Left ventricle myocardium inferior (tissue), 1 donor: ENCODE data around the gene MEIS3. TPM values are rescaled to one million over a fixed set of nuclear protein-coding genes. Genes with fewer than 3 reads are reported as not detected.

Source experiments
- DNase-seq: peaks from one replicate; pipeline ENCODE4 v3.0.0-alpha.2; 2020
- H3K27ac ChIP-seq: fragments of 200-600 bp; replicated peaks from 2 replicates; pipeline ENCODE4 v1.8.0; 2021
- H3K27me3 ChIP-seq: fragments of 200-600 bp; 2 replicates; pipeline ENCODE4 v1.8.0; 2021; ENCODE audit warnings: low read depth
- H3K36me3 ChIP-seq: fragments of 200-600 bp; 2 replicates; pipeline ENCODE4 v1.8.0; 2021
- H3K4me1 ChIP-seq: fragments of 200-600 bp; 2 replicates; pipeline ENCODE4 v1.8.0; 2021
- H3K4me3 ChIP-seq: fragments of 200-600 bp; 2 replicates; pipeline ENCODE4 v1.8.0; 2021; ENCODE audit warnings: mild to moderate bottlenecking, moderate library complexity
- H3K9me3 ChIP-seq: fragments of 200-600 bp; replicated peaks from 2 replicates; pipeline ENCODE4 v1.8.0; 2021
- intact Hi-C: fragments of 100-400 bp; cut with micrococcal nuclease; formaldehyde crosslinking; loops from one replicate; pipeline ENCODE4 v1.11.0; 2022
- total RNA-seq: library from RNA; stranded (reverse); fragmentation: NEBNext Ultra II Directional; extraction: Animal tissue kit (Norgen Biotek cat#: 25700); gene quantifications from one replicate; pipeline ENCODE4 v1.2.1, GENCODE V29; 2021
- TF ChIP-seq, protein P1 (sequence below): fragments of 200-600 bp; IDR thresholded peaks from 2 replicates; pipeline ENCODE4 v1.8.0; 2021; ENCODE audit warnings: antibody characterized with exemption, mild to moderate bottlenecking, borderline replicate concordance
- donor health status: DM: no; HTN: yes; CAD: no; lungs with severe emphysema.

MEIS3 gene
- total RNA-seq, 1 donor from 2014 or later, result 3.2 TPM

DNA sequence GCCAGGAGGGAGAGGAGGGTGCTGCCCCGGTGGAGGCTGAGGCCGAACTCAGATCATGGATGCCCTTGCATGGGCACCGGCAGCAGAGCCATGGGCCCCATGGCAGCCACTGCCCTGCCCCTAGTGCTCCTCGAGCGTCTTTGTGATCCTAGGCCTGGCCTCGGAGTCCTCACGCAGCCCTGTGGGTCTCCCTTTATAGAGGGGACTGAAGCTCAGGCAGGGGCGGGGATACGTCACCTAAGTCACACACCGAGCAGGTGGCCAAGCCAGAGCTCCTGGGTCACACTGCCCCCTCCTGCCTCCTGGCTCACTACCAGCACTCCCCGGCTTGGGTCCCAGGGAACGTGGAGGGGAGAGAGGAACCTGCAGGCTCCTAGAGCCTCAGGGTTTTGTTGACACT, 41.5 kb downstream of the MEIS3 start:
- Histone ChIP-seq H3K36me3 (peaks cover 83% of the 10 kb centered on the region), H3K9me3 (no peaks in the 10 kb centered on the region), H3K27ac (peak overlapping the region; percentile 89), H3K4me1 (peaks cover 19% of the 10 kb centered on the region), H3K27me3 (no peaks in the 10 kb centered on the region), H3K4me3 (peak overlapping the region; percentile 21)
- DNase-seq, result no peak
- TF ChIP-seq, protein P1, sequence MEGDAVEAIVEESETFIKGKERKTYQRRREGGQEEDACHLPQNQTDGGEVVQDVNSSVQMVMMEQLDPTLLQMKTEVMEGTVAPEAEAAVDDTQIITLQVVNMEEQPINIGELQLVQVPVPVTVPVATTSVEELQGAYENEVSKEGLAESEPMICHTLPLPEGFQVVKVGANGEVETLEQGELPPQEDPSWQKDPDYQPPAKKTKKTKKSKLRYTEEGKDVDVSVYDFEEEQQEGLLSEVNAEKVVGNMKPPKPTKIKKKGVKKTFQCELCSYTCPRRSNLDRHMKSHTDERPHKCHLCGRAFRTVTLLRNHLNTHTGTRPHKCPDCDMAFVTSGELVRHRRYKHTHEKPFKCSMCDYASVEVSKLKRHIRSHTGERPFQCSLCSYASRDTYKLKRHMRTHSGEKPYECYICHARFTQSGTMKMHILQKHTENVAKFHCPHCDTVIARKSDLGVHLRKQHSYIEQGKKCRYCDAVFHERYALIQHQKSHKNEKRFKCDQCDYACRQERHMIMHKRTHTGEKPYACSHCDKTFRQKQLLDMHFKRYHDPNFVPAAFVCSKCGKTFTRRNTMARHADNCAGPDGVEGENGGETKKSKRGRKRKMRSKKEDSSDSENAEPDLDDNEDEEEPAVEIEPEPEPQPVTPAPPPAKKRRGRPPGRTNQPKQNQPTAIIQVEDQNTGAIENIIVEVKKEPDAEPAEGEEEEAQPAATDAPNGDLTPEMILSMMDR, result no peak
- intact Hi-C loops, result no loop called here

DNA sequence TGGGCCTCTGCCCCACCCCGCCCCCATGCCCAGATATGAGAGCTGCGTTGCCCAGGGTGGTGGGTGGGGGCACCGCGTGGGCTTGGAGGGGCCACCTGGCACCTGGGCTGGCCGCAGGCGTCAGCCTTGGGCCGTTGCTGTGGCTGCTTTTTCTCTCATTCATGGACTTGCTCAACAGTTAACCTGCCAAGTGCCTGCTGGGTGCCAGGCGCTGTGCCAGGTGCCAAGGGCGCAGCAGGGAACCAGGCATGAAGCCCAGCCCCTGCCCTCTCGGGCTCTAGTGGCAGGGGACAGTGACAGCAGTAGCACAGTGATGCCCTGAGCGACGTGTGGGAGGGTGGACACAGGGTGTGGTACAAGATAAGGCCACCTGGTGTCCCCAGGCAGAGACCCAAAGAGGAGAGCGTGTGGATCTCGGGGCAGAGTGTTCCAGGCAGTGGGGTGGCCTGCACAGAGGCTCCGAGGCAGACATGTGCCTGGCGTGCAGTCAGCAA, 42.1 kb downstream of the MEIS3 start:
- Histone ChIP-seq H3K27ac (peak overlapping the region; percentile 89), H3K4me1 (peaks cover 19% of the 10 kb centered on the region), H3K27me3 (no peaks in the 10 kb centered on the region), H3K36me3 (peaks cover 83% of the 10 kb centered on the region), H3K4me3 (no peak overlapping the region), H3K9me3 (no peaks in the 10 kb centered on the region)
- DNase-seq, result peak; percentile 80
- intact Hi-C loops, result no loop called here
- TF ChIP-seq, protein P1, result peak; percentile 31

DNA sequence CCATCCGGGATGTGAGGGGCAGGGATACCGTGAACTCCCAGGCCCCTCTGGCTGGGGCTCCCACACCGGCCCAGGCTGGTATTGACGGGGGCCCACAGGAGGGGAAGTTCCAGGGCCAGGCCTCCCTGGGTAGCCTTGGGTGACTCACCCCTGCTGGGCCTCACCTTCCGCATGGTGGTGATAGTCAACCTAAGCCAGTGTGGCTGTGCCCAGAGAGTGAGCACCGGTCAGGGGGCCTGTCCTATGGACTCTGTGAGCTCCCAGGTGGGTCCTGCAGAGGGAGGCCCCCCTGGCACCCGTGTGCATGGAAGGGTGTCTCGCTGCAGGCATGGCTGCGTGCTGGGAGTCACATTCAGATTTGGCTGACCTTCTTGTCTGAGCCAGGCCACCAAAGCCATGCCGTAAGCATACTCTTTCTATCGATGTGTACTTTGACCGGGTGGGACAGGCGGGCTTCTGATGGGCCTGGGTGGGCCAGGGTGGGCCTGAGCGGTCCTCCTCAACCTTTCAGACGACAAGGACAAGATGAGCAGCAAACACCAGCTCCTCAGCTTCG, 42.7 kb downstream of the MEIS3 start:
- Histone ChIP-seq H3K27ac (peak overlapping the region; percentile 89), H3K27me3 (no peaks in the 10 kb centered on the region), H3K9me3 (no peaks in the 10 kb centered on the region), H3K4me1 (peaks cover 19% of the 10 kb centered on the region), H3K36me3 (peaks cover 83% of the 10 kb centered on the region), H3K4me3 (no peak overlapping the region)
- DNase-seq, result no peak
- intact Hi-C loops, result no loop called here
- TF ChIP-seq, protein P1, result no peak

DNA sequence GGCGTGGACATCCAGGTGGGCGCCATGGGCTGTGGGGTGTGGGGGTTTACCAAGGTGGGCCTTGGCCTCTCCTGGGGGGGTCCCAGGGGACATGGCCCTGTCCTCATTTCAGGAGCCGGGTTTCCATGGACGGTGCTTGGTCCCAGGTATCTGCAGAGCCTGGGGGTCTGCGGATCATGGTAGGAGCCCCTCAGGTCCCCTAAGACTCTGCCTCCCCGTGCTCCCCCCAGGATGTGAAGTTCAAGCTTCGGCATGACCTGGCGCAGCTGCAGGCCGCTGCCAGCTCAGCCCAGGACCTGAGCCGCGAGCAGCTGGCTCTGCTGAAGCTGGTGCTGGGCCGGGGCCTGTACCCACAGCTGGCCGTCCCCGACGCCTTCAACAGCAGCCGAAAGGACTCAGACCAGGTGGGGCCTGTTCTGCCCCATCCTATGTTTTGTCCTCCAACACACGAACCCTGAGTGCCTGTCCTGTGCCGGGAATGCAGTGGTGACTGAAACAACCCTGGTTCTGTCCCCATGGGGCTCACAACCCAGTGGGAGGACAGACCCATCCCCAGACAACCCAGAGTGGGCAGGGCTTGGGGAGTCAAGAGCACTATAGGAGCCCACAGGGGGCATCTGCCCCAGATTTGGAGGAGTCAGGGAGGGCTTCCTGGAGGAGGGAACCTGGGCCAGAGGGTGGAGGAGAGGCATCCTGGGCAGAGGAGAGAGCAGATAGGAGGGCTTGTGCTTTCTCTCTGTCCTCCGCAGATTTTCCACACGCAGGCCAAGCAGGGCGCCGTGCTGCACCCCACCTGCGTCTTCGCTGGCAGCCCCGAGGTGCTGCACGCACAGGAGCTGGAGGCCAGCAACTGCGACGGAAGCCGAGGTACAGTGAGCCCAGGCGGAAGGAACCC, 43.4 kb downstream of the MEIS3 start:
- no peak for DNase-seq
- Histone ChIP-seq H3K9me3 (no peaks in the 10 kb centered on the region), H3K27me3 (no peaks in the 10 kb centered on the region), H3K4me1 (peaks cover 19% of the 10 kb centered on the region), H3K36me3 (peaks cover 83% of the 10 kb centered on the region), H3K27ac (peak overlapping the region; percentile 89), H3K4me3 (no peak overlapping the region)
- intact Hi-C loops, result no loop called here
- TF ChIP-seq, protein P1, result no peak

DNA sequence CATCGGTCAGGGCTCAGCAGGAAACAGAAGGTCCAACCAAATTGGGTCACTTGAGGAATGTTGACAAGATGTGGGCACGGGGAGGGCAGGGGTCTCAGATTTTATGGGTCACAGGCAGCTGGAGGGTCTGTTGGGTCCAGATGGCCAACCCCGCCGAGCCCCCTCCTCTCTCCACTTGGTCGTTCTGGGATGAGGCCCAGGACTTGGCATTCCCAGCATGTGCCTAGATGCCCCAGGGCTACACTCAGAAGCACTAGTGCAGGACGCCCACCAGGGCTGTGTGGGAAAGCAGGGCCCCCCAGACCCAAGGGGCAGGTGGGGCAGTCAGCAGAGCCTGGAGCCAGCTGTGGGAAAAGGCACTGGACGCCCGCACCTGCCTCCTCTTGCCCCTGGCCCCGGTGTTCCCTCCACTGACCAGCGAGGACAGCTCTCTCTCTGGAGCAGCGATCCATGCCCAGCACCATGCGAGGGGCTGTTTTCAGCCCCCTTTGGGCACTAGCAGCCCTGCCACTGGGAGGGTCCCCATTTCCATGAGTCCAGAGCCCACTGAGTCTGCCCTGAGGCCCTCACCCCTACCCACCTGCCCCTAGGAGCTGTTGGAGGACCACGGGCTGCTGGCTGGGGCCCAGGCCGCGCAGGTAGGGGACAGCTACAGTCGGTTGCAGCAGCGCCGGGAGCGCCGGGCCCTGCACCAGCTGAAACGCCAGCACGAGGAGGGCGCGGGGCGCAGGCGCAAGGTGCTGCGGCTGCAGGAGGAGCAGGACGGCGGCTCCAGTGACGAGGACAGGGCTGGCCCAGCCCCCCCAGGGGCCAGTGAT, 44.2 kb downstream of the MEIS3 start:
- TF ChIP-seq, protein P1, result no peak
- Histone ChIP-seq H3K4me1 (peaks cover 19% of the 10 kb centered on the region), H3K36me3 (peaks cover 80% of the 10 kb centered on the region), H3K4me3 (no peak overlapping the region), H3K9me3 (no peaks in the 10 kb centered on the region), H3K27me3 (no peaks in the 10 kb centered on the region), H3K27ac (no peak overlapping the region)
- DNase-seq, result no peak
- intact Hi-C loops, result no loop called here
